GM15510 (cell line): Measurements from ENCODE around the gene NCAPH2.

Experiments
- POLR2A ChIP-seq: IDR thresholded peaks from 3 replicates; pipeline ENCODE4 v1.6.1; 2011; ENCODE audit warnings: borderline replicate concordance; ENCODE audit not compliant: insufficient read length; ENCODE audit errors: extremely low read depth

The NCAPH2 gene

GRCh38 chr22:50548921-50549790 is 41.1 kb downstream of the NCAPH2 start:
- TF ChIP-seq POLR2A: no peak

- TF ChIP-seq POLR2A: no peak
Measured at GRCh38 chr22:50550395-50550794, 42.4 kb downstream of the NCAPH2 start.

GRCh38 chr22:50551160-50551752 is 43.2 kb downstream of the NCAPH2 start:
- no peak for TF ChIP-seq POLR2A

- TF ChIP-seq POLR2A: no peak
Measured at GRCh38 chr22:50553310-50553709, 45.3 kb downstream of the NCAPH2 start.

- no peak for TF ChIP-seq POLR2A
Measured at GRCh38 chr22:50556703-50557102, 48.7 kb downstream of the NCAPH2 start.

GRCh38 chr22:50560034-50560433 is 52.0 kb downstream of the NCAPH2 start:
- TF ChIP-seq POLR2A: no peak

- TF ChIP-seq POLR2A: no peak
Measured at GRCh38 chr22:50561401-50562358, 53.7 kb downstream of the NCAPH2 start.

- TF ChIP-seq POLR2A: peak; percentile 76
Measured at GRCh38 chr22:50562523-50563412, 54.7 kb downstream of the NCAPH2 start, which contains the start of gene SYCE3. Gene SYCE3 (minus strand): TSS chr22:50562919. CDS start chr22:50556405, 6,514 bp downstream.

GRCh38 chr22:50563413-50564160 is 55.6 kb downstream of the NCAPH2 start:
- no peak for TF ChIP-seq POLR2A

- TF ChIP-seq POLR2A: no peak
Measured at GRCh38 chr22:50564289-50564688, 56.3 kb downstream of the NCAPH2 start.

GRCh38 chr22:50567721-50568252 is 59.8 kb downstream of the NCAPH2 start:
- no peak for TF ChIP-seq POLR2A

- TF ChIP-seq POLR2A: no peak
Measured at GRCh38 chr22:50568626-50569025, 60.6 kb downstream of the NCAPH2 start.

GRCh38 chr22:50569041-50569459 is 61.0 kb downstream of the NCAPH2 start:
- TF ChIP-seq POLR2A: no peak
